Stimulated activated CD4-positive, alpha-beta T cell treated with anti-CD3 and anti-CD28 coated beads, Interleukin-1b, Interleukin-23, amount 100 ng/mL, for 4 hours (primary cell): ENCODE results near the gene YWHAB.
"Not testable (repeated sequence)": the region's sequence is repeated elsewhere in the genome, so short reads cannot be mapped to it uniquely, and the experiment has no call there.

ENCODE experiments used
- DNase-seq, 2 donors: peaks; one replicate each; pipeline ENCODE4 v3.0.0-alpha.2; 2020; ENCODE audit warnings: low read depth in 2 of 2

The YWHAB gene

DNA sequence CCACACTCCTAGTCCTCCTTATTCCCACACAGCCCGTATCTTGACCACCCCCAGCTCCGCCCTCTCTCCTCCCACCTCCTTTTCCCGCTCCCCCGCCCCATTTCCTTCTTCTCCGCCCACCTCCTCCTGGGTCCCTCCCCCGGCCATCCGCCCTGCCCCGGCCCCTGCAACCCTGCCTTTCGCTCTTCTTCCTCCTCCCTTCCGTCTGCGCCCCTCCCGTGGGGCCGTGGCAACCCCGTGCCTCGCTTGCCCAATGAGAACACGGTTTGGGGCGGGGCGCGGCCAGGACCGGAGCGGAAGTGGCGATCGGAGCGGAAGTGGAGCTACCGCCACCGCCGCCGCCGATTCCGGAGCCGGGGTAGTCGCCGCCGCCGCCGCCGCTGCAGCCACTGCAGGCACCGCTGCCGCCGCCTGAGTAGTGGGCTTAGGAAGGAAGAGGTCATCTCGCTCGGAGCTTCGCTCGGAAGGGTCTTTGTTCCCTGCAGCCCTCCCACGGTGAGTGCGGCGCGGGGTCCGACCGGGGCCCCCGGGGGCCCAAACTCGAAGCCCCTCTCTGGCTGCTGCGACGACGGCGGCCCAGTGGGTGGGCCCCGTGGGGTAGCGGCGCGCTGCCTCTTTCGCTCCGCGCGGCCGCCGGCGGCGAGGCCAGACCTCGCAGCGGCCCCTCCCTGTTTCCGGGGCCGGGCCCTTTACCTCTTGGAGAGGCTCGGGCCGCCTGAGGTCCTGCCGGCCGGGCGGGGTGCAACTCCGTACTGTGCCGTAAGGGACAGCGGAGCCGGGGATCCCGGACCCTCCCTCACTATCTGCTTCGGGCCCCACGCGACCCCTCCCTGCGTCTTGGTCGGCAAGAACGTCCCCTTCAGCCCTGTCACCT, at the start of gene YWHAB:
YWHAB (plus strand) TSS at position 314 of the 874 bp plus-strand sequence. CDS start 15,829 bp downstream, outside the sequence.
- peak; percentile 95 to 98 for DNase-seq

- DNase-seq: no peak
Observed at GRCh38 chr20:44836601-44837120, 48.8 kb upstream of the YWHAB start.

DNA sequence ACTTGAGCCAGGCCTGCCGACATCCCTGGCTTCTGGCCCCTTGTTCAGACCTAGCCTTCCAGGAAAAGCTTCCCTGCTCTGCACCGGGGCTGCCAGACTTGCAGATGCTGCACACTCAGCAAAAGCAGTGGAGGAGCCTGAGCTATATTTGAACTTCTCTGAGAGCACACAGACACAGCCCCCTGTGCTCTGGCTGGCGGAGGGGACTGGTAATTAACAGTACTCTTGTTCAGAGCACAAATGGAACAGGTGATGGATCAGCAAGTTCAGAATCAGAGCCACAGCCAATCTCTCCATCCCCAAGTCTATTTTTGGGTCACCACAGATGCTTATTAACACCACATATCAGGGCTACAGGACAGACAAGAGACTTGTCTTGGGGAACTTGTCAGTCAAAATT, 47.6 kb upstream of the YWHAB start:
- no peak for DNase-seq

DNA sequence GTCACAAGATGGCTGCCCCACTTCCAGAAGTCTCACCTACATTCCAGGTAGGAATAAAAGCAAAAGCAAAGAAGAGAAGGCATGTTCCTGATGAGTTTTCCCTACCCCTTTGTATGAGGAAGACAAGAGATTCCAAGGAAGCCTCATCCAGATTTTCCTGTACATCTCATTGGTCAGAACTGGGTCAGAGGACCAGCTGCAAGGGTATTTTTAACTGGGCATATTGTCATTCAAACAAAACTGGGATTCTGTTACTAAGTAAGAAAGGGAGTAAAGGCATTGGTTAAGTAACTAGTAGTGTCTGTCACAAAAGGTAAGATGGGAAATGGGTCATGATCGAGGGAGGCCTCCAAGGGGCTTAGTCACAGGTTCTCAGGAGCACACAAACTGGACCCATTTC, 47.0 kb upstream of the YWHAB start:
- DNase-seq: no peak

DNA sequence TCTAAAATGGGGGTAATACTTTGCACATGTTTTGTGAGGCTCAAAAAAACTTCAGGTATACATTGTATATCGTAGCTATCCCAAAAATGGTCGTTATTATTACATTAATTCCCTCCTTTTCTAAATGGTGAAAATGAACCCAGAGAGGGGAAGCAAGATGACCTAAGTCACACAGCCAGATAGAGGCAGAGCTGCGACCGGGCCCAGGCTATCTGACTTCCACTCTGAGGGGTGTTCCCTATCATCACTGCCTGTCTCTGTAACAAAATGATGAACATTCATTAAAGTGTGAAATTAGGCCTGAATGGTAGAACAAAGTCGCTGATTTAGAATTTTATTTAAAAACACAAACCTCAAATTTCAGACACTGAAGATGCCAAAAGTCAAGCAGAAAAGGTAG, 46.0 kb upstream of the YWHAB start:
- no peak for DNase-seq

DNA sequence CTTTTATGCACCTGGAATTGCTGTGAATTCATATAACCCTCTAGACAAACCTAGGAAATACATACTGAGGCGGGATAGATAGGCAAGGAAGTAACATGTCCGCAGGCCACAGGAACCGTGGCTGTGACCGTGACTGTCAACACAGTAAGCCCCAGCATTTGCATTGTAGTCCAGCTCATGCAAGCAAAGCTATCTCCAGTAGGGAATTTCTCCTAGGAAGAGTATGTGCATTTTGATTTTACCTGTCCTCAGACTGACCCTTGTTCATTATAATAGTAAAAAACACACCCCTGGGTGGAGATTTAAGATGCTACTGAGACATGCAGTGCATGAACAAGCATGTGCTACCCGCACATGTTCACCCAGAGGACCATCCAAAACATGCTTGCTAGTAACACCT, 44.7 kb upstream of the YWHAB start:
- no peak for DNase-seq

DNA sequence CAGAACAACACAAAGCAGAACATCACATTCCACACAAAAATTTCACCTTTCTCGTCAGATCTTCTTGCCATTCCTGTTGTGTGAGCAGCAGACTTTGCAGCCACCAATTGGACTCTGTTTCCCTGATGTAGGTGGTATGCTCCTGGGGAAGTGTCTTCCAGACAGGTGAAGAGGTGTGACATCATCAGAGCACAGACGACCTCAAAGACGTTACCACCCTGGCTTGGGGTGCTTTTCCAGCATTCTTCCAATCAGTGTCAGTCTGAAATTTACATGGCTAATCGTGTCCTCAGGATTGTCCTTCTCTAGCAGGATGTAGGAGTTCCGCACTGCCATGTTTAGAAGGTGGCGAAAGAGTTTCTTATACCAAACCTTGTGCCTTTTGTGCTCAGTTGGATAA, 43.5 kb upstream of the YWHAB start:
- no peak for DNase-seq

- no peak for DNase-seq
Observed at GRCh38 chr20:44843876-44844275, 41.6 kb upstream of the YWHAB start.

GRCh38 chr20:44848254-44849015, 37.1 kb upstream of the YWHAB start:
- DNase-seq: no peak

GRCh38 chr20:44849703-44850102, 35.8 kb upstream of the YWHAB start:
- DNase-seq: no peak

DNA sequence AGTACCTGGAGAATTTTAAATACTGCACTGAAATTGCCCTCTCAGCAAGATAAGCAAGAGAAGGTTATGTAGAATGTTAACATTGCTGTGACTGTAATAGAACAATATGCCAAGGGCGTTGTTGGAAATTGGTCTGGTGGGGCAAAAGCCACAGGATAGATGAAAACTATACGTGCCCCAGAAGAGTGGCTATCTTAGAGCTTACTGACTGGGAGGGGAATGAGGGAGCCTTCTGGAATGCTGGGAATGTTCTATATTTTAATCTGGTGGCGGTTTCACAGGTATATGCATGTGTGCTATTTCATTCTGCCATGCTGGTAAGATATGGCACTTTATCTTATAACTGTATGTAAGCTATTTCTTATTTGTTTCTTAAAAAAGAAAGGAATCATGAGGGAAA, 35.2 kb upstream of the YWHAB start:
- no peak for DNase-seq

GRCh38 chr20:44850837-44851236, 34.7 kb upstream of the YWHAB start:
- DNase-seq: no peak

- no peak for DNase-seq
Observed at GRCh38 chr20:44851545-44851944, 34.0 kb upstream of the YWHAB start.

DNA sequence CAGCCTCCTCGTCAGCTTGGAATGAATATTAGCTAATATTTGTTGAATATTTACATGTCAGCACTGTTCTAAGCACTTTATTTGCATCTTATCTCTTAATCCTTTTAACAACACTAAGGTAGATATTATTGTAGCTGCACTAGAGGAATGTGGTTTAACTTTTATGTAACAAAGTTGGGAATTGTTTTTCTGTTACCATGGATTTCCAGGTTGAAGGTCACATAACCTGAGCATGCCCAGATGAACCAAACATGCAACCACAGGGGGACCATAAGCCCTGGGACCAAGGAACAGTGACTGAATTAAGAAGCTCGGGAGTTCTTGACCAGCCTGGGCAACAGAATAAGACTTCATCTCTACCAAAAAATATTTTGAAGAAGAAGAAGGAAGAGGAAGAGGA, 29.1 kb upstream of the YWHAB start:
- no peak for DNase-seq

DNA sequence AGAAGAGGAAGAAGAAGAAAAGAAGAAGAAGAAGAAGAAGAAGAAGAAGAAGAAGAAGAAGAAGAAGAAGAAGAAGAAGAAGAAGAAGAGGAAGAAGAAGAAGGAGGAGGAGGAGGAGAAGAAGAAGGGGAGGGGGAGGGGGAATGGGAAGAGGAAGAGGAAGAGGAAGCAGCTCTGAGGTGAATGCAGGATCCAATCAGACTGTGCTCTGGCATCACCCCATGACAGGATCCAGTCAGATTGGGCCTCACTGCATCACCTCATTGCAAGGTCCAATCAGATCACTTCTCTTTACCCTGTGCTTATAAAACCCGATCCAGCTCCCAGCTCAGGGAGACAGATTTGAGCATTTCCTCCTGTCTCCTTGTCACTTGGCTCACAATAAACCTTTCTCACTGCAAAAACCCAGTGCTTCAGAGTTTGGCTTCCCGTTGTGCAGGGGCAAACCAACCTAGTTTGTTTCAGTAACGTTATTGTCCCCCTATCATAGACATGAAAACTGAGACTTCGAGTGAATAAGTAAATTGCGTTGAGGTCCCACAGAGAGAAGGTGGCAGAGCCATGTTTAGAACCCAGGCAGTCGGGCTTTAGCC, 28.6 kb upstream of the YWHAB start:
- no peak for DNase-seq

- no peak for DNase-seq
Observed at GRCh38 chr20:44858606-44859360, 26.7 kb upstream of the YWHAB start.

GRCh38 chr20:44861531-44862006, 23.9 kb upstream of the YWHAB start:
- no peak for DNase-seq

GRCh38 chr20:44862286-44862685, 23.2 kb upstream of the YWHAB start:
- no peak for DNase-seq

GRCh38 chr20:44863365-44864084, 22.0 kb upstream of the YWHAB start:
- DNase-seq: not testable (repeated sequence)

DNA sequence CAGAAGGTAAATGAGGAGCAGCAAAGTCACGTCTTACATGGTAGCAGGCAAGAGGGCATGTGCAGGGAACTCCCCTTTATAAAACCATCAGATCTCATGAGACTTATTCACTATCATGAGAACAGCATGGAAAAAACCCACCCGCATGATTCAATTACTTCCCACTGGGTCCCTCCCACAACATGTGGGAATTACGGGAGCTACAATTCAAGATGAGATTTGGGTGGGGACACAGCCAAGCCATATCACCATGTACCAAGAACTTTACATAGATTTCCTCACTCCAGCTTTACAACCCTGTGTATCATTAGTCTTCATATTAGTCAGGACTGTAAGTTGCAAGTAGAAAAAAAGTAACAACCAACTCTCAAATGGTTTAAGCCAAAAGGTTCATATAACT, 21.0 kb upstream of the YWHAB start:
- DNase-seq: not testable (repeated sequence)
